ENCODE results near the gene DBH. TPM values are rescaled to one million over a fixed set of nuclear protein-coding genes. Genes with fewer than 3 reads are reported as not detected.

The DBH gene
- total and polyA plus RNA-seq, 2 of the 13 experiments (the other 11 are each of a cell fraction or from before 2014, with no cell fraction given) = not detected

DNA sequence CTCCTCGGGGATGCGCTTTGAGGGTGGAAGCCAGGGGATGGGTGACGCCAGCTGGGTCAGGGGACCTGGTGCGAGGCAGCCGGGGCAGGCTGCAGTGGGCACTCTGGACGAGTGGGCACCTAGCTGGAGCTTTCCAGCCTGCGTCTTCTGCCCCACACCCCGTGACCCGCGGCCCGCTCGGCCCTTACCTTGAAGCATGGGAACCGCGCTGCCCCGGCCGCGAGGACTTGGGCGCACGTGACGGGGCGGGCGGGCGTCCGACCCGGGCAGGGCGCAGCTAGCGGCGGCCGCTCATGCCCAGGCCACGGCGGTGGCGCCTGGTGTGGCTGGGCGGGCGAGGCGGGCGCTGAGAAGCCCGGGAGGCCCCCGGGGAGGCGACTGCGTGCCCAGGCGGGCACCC, 27.3 kb upstream of the DBH start:
- no peak for FAIRE-seq
- ChIA-PET POLR2A (no interaction called here), CTCF (ENCODE audit: low intra/inter-chr PET ratio, low total read pairs) (no interaction called here)
- Histone ChIP-seq H2AFZ (ENCODE audit: low read length) (no peak overlapping the region), H3K9ac (ENCODE audit: insufficient read depth, low read depth, low read length) (no peak overlapping the region), H3K4me1 (ENCODE audit: insufficient read depth, low read length) (no peaks in the 10 kb centered on the region), H4K20me1 (ENCODE audit: insufficient read depth, low read length) (0 out of 2 replicates have a peak, but pooled peaks cover 3% of the 10 kb centered on the region), H3K79me2 (ENCODE audit: insufficient read depth, low read length) (no peaks in the 10 kb centered on the region), H3K36me3 (replicated peaks in 1 of 2; ENCODE audit: control insufficient read depth in 1 of 2, insufficient read depth in 2 of 2, low read length in 2 of 2) (no peaks in the 10 kb centered on the region), H3K27me3 (ENCODE audit: control insufficient read depth in 1 of 2, insufficient read depth in 2 of 2, low read length in 2 of 2) (peaks cover 12 to 82% of the 10 kb centered on the region in 2 experiments), H3K4me2 (ENCODE audit: low read depth, low read length) (no peak overlapping the region), H3K27ac (ENCODE audit: extremely low read length, insufficient read depth, low read length) (no peak overlapping the region), H3K9me3 (ENCODE audit: low read length) (no peaks in the 10 kb centered on the region), H3K4me3 (replicated peaks in 1 of 3; ENCODE audit: insufficient read depth in 1 of 3, low read depth in 2 of 3, low read length in 3 of 3) (no peak overlapping the region; a peak in 1 of 6 replicates)
- no peak for ATAC-seq
- TF ChIP-seq, protein P1, sequence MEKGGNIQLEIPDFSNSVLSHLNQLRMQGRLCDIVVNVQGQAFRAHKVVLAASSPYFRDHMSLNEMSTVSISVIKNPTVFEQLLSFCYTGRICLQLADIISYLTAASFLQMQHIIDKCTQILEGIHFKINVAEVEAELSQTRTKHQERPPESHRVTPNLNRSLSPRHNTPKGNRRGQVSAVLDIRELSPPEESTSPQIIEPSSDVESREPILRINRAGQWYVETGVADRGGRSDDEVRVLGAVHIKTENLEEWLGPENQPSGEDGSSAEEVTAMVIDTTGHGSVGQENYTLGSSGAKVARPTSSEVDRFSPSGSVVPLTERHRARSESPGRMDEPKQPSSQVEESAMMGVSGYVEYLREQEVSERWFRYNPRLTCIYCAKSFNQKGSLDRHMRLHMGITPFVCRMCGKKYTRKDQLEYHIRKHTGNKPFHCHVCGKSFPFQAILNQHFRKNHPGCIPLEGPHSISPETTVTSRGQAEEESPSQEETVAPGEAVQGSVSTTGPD (CRISPR knock-in tag; IDR thresholded peaks at IDR 0.05) = no peak
- no peak for TF ChIP-seq RFX1 (IDR thresholded peaks at IDR 0.05)
- no peak for TF ChIP-seq NFRKB (IDR thresholded peaks at IDR 0.05)
- TF ChIP-seq, protein P2, sequence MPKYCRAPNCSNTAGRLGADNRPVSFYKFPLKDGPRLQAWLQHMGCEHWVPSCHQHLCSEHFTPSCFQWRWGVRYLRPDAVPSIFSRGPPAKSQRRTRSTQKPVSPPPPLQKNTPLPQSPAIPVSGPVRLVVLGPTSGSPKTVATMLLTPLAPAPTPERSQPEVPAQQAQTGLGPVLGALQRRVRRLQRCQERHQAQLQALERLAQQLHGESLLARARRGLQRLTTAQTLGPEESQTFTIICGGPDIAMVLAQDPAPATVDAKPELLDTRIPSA (CRISPR knock-in tag; IDR thresholded peaks at IDR 0.05; ENCODE audit: borderline replicate concordance) = no peak
- no peak for TF ChIP-seq RNF2 (conservative IDR thresholded peaks at IDR 0.05; ENCODE audit: low read depth)
- no peak for DNase-seq (ENCODE audit: low spot score)
- intact Hi-C loops (cut with micrococcal nuclease; ENCODE audit: unreplicated experiment) = no loop called here
- in situ Hi-C loops (cut with HindIII; ENCODE audit: extremely low pct_ligation_motif_present, low pct_unique_long_range_greater_than_20kb) = no loop called here
- WGBS (ENCODE audit: low lambda C conversion rate) = no CpG with 5 or more reads among the region's 41 CpGs
- BruUV-seq (replicated peaks) = no TSS peak

DNA sequence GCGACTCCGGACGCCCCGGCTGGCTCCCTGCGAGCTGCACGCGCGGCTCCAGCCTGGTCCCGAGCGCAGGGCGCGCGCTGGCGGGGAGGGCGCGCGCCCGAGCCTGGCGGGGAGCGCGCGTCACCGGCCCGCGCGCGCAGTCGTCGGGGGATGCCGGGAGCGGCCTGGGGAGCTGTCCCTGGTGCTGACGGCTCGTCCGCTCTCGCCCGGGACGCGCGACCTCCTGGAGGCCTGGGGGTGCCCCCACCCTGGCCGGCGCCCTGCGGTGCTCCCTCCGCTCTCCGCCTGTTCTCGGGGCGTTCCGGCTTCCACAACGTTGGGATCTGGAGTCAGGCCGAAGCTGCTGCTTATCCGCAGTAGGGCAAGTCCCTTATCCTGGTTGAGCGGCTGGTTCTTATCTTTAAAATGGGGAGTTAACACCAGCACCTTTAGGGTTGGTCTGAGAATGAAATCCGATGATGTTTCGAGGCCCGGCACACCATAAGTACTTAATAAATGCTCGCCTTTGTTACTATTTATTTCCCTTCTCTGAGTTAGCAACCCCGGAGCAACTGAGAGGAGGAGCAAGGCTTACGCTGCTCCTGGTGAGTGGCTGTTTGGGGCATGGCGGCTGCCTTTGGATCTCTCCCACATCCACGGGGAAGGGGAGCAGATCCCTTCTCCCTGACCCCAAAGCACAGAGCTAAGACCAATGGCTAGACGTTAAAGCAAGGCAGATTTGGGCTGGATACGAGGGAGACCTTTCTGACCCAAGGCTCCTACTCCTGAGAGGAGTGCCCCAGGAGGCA, 26.7 kb upstream of the DBH start, which contains the start of gene FAM163B:
FAM163B (minus strand) TSS at position 79 of the 788 bp plus-strand sequence. CDS start 29,166 bp downstream, outside the sequence.
- Histone ChIP-seq H3K4me2 (ENCODE audit: low read depth, low read length) (no peak within 1 kb of the TSS), H4K20me1 (ENCODE audit: insufficient read depth, low read length) (0 out of 2 replicates have a peak, but pooled peaks cover 3% of the 10 kb centered on the region), H3K27me3 (ENCODE audit: control insufficient read depth in 1 of 2, insufficient read depth in 2 of 2, low read length in 2 of 2) (peaks cover 15 to 80% of the 10 kb centered on the region in 2 experiments), H2AFZ (ENCODE audit: low read length) (no peak within 1 kb of the TSS), H3K36me3 (replicated peaks in 1 of 2; ENCODE audit: control insufficient read depth in 1 of 2, insufficient read depth in 2 of 2, low read length in 2 of 2) (no peaks in the 10 kb centered on the region), H3K9ac (ENCODE audit: insufficient read depth, low read depth, low read length) (no peak within 1 kb of the TSS), H3K79me2 (ENCODE audit: insufficient read depth, low read length) (no peaks in the 10 kb centered on the region), H3K27ac (ENCODE audit: extremely low read length, insufficient read depth, low read length) (no peak within 1 kb of the TSS), H3K4me1 (ENCODE audit: insufficient read depth, low read length) (no peaks in the 10 kb centered on the region), H3K9me3 (ENCODE audit: low read length) (no peaks in the 10 kb centered on the region), H3K4me3 (replicated peaks in 1 of 3; ENCODE audit: insufficient read depth in 1 of 3, low read depth in 2 of 3, low read length in 3 of 3) (no peak within 1 kb of the TSS; a peak in 1 of 6 replicates)
- intact Hi-C loops (cut with micrococcal nuclease; ENCODE audit: unreplicated experiment) = no loop called here
- ATAC-seq (peak; percentile 65), FAIRE-seq (no peak), DNase-seq (ENCODE audit: low spot score) (no peak)
- ChIA-PET CTCF (ENCODE audit: low intra/inter-chr PET ratio, low total read pairs) (no interaction called here), POLR2A (no interaction called here)
- BruUV-seq (replicated peaks) = no TSS peak
- WGBS (ENCODE audit: low lambda C conversion rate) = 23% methylated on average over 10 of the region's 61 CpGs
- in situ Hi-C loops (cut with HindIII; ENCODE audit: extremely low pct_ligation_motif_present, low pct_unique_long_range_greater_than_20kb) = no loop called here
- TF ChIP-seq SAP130 (CRISPR knock-in tag; IDR thresholded peaks at IDR 0.05; ENCODE audit: low read depth) = peak; percentile 40; the same call in 1 of the 2 replicates
- TF ChIP-seq ZNF292 (CRISPR knock-in tag; IDR thresholded peaks at IDR 0.05; ENCODE audit: borderline replicate concordance, low read depth) = no peak
- TF ChIP-seq NCOA1 (CRISPR knock-in tag; IDR thresholded peaks at IDR 0.05) = no peak
- TF ChIP-seq, protein P3, sequence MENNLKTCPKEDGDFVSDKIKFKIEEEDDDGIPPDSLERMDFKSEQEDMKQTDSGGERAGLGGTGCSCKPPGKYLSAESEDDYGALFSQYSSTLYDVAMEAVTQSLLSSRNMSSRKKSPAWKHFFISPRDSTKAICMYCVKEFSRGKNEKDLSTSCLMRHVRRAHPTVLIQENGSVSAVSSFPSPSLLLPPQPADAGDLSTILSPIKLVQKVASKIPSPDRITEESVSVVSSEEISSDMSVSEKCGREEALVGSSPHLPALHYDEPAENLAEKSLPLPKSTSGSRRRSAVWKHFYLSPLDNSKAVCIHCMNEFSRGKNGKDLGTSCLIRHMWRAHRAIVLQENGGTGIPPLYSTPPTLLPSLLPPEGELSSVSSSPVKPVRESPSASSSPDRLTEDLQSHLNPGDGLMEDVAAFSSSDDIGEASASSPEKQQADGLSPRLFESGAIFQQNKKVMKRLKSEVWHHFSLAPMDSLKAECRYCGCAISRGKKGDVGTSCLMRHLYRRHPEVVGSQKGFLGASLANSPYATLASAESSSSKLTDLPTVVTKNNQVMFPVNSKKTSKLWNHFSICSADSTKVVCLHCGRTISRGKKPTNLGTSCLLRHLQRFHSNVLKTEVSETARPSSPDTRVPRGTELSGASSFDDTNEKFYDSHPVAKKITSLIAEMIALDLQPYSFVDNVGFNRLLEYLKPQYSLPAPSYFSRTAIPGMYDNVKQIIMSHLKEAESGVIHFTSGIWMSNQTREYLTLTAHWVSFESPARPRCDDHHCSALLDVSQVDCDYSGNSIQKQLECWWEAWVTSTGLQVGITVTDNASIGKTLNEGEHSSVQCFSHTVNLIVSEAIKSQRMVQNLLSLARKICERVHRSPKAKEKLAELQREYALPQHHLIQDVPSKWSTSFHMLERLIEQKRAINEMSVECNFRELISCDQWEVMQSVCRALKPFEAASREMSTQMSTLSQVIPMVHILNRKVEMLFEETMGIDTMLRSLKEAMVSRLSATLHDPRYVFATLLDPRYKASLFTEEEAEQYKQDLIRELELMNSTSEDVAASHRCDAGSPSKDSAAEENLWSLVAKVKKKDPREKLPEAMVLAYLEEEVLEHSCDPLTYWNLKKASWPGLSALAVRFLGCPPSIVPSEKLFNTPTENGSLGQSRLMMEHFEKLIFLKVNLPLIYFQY (CRISPR knock-in tag; IDR thresholded peaks at IDR 0.05; ENCODE audit: borderline replicate concordance) = 0 out of 2 replicates have a peak, but pooled peaks have one; percentile 49
- TF ChIP-seq TMF1 (CRISPR knock-in tag; IDR thresholded peaks at IDR 0.05; ENCODE audit: low read depth) = 0 out of 2 replicates have a peak, but pooled peaks have one; percentile 39
- TF ChIP-seq HOXD1 (CRISPR knock-in tag; IDR thresholded peaks at IDR 0.05) = peak; percentile 73; the same call in 1 of the 2 replicates
- no peak for TF ChIP-seq SUZ12 (IDR thresholded peaks at IDR 0.05; ENCODE audit: low read depth, low read length)
- TF ChIP-seq ZNF766 (CRISPR knock-in tag; IDR thresholded peaks at IDR 0.05; ENCODE audit: borderline replicate concordance) = peak; percentile 89; the same call in 1 of the 2 replicates

All from HepG2 (cell line).